AG08396 (cell line): Measurements from ENCODE around the gene SLC22A14.
"Not testable (repeated sequence)": the region's sequence is repeated elsewhere in the genome, so short reads cannot be mapped to it uniquely, and the experiment has no call there.

Experiments
- DNase-seq: peaks from one replicate; pipeline ENCODE4 v3.0.0; 2012; ENCODE audit warnings: low spot score, mixed read lengths

SLC22A14 gene

DNA sequence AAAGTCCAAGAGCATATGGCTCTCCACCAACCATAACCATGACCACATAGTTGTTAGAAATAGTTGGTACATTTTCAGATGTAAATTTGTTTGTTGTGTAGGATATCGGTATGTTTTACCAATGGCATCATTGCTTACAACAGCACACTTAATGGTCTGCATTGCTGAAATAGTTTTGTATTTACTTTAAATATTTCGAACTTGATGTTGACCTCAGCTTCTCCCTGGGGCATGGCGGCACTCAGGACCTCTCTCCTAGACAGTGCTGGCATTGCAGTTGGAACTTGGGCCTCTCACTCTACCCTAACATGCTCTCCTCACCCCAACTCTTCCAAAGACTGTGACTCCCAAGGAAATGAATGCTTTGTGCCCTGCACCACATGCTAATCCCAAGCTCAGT is 11.5 kb upstream of the SLC22A14 start:
- DNase-seq, result no peak

DNA sequence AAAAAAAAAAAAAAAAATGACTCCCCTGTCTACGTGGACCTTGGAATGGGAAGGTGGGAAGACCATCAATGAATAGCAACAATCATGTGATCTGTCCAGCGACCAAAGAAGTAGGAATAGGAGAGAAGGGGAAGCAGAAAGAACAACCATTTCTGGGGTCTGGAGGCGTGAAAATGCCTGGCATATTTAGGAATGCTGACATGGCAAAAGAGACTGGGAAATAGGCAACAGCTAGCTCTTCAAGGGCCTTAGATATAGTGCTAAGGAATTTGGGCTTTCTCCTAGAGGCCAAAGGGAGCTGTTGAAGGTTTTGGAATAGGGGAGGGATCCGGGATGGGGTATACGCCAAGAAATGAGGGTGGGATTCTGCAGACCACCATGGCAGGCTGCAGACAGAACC is 10.5 kb upstream of the SLC22A14 start:
- DNase-seq, result no peak

DNA sequence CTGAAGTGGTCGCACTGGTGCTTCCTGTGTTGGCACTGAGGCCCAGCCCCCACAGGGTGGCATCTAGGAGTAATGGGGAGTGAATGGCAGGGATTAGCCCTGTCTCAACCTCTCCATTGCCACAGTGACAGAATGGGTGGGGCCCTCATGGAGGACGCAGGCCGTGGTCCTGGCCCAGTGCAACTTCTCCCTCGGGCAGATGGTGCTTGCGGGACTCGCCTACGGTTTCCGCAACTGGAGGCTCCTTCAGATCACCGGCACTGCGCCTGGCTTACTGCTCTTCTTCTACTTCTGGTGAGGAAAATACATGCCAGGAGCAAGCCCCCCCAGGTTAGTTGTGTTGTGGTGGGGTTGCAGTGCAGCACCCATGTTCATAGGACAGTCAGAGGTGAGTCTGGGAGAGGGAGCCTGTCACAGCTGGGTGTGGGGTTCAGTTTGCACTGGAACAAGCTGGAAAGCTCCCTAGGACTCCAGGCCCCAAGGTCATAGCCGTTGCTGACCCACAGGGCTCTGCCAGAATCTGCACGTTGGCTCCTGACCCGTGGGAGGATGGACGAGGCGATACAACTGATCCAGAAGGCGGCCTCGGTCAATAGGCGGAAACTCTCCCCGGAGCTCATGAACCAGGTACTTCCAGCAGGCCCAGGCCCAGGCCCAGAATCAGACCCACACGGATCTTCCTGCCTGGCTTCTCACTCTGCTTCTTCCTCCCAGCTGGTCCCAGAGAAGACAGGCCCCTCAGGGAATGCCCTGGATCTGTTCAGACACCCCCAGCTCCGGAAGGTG is 7.0 kb upstream of the SLC22A14 start:
- no peak for DNase-seq

DNA sequence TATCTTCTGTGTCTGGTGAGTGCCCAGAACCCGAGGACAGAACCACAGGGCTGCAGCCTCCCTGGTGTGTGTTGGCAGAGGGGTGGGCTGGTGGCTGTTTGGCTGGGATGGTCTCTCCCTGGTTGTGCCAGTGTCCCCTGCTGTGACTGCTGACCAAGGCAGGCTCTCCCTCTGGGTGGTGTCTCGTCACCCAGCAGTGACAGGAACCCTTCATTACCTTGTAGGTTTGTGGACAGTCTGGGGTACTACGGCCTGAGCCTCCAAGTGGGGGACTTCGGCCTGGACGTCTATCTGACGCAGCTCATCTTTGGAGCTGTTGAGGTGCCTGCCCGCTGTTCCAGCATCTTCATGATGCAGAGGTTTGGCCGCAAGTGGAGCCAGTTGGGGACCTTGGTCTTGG is 6.4 kb upstream of the SLC22A14 start:
- no peak for DNase-seq

DNA sequence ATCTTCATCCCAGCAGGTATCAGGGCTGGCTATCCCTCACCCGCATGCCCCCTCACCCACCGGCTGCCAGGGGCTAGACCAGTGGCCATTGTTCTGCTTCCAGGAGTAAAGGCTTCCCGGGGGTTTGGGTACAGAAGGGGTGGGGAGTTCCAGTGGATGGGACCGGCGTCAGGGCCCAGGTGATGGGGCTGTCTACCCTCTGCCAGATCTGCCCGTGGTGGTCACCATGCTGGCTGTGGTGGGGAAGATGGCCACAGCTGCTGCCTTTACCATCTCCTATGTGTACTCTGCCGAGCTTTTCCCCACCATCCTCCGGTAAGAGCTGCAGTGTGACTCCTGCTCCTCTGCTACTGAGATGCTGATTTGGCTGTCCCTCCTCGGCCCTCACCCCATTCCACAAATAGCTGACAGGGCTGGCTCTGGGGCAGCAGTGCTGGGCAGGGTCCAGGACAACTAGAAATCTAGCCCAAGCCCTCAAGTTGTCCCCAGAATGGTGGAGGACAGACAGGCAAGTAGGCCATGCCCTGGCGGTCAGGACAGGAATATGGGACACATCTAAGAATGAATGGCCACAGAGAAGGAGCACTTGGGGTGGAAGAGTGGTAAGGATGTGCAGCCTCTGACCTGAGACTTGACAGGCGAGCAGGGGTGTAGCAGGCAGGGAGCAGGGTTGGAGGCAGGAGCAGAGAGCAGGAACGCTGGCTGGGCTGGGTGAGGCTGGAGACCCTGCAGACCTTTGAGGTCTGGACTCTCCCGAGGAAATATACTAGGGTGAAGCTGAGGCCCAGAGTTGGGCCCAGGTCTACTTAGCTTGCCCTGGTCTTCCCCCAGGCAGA is 5.8 kb upstream of the SLC22A14 start:
- DNase-seq, result no peak

DNA sequence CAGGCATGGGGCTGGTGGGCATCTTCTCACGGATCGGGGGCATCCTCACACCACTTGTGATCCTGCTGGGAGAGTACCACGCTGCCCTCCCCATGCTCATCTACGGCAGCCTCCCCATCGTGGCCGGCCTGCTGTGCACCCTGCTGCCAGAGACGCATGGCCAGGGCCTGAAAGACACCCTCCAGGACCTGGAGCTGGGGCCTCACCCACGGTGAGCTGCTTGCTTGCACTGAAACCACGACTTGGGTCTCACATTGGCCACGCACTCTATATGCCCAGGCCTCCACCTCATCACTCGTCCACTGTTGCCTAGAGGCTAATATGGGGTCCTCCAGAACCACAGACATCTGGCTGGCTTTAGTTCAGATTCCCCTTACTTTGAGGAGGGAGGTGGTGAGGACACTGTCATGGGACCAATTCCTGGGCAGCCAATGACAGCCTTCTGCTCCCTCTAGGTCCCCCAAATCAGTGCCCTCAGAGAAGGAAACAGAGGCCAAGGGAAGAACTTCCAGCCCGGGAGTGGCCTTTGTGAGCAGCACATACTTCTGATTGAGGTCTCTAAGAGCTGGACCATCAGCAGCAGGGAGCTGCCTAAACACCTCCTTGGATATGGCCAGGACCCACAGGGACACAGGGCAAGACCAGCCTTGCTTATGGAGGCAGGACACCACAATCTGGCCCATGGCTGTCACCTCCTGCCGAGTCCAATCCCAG is 5.0 kb upstream of the SLC22A14 start:
- no peak for DNase-seq

DNA sequence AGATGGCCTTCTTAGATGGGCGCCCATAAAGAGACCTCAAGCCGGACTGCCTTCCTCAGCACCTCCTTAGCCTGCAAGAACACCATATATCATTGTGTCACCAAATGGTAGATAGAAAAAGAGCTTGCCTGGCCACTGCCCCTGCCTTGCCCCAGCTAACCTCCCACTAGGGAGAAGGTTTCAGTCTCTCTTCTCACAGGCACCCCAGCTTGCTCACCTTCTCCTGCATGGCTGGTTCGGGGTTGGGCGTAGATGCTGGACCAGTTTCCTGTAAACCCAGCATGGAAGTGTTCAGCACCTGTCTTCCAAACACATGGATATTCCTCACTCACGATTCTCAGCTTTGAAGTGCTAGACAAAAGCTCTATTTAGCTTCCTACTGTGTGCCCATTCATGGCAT is 3.3 kb upstream of the SLC22A14 start:
- DNase-seq, result no peak

DNA sequence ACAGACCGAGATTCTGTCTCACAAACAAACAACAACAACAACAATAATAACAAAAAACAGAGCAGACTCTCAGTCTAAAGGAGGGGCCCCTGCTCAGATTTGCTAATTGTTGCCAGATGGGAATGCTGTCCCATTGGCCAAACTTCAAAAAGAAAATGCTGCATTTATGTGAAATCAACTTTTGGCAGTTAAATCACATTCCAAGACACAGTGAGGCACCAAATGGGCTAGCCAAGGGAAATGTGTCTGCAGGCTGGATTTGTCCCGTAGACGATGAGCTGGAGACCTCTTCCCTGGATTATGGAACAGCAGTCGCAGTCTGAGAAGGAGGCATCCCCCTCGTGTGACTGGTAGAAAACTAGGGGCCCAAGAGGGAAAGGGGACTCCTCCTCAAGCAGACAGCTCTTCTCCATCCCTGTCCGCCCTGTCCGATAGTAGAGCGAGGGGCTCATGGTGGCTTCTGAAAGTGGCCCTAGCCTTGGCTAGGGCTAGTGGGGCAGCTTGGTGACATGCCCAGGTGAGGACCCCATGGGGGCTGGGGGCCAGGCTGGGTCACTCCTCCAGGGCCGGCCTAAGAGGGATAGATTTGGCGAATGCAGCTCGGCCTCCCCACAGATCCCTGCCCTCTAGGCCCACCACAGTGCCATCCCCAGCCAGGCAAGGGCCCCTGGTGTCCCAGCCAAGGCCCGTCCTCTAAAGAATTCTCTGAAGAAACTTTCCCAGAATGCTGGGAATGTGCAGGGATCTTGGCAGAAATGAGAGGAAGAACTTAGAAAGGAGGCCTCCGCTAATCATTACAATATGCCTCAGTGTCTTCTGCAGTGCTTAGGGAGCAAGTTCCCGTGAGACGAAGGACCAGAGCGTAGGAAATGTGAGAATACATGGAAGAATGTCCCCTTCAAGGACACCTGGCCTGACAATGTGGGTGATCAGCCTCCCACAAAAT is 2.0 kb downstream of the SLC22A14 start:
- DNase-seq, result peak; percentile 52

DNA sequence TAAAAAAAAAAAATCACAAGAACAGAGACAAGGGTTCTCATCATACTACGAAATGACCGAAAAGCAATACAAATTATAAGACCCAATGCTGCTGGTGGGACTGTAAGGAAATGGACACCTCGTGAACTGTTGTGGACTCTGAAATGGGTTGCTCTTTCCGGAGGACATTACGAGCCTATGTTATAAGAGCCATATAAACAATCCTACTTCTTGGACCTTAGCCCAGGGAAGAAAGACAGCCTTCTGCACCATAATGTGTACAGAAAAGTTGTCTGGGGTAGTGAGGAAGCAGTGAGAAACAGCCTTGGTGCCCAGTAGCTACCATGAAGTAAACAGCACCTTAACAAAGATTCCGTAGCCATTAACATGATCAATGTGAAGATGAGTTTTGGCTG is 2.7 kb downstream of the SLC22A14 start:
- DNase-seq, result no peak

DNA sequence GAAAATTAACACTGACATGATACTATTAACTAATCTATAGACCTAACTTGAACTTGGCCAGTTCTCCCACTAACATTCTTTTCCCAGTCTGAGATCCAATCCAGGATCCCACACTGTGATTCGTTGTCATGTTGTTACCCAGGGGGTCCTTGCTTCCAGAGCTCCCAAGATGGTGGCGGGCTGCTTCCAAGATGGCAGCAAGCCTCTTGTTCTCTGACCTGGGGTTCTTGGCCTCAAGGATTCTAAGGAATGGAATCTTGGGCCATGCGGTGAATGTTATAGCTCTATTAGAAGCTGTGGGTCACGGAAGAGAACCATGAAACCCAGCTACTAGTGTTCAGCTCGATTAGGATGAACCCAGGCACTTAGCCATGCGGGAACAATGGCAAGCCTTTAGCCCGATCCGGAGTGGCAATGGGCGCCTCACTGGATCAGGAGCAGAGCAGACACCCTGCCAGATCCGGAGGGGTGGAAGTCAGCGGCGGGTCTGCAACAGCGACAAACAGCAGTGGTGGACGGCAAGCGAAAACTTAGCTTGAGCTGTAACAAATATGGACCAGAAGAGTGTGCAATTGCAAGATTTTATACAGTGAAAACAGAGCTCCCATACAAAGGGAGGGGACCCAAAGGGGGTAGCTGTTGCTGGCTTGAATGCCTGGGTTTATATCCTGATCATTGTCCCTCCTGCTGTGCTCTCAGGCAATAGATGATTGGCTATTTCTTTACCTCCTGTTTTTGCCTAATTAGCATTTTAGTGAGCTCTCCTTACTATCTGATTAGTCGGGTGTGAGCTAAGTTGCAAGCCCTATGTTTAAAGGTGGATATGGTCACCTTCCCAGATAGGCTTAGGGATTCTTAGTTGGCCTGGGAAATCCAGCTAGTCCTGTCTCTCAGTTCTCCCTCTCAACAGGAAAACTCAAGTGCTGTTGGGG is 7.5 kb downstream of the SLC22A14 start:
- DNase-seq, result not testable (repeated sequence)

DNA sequence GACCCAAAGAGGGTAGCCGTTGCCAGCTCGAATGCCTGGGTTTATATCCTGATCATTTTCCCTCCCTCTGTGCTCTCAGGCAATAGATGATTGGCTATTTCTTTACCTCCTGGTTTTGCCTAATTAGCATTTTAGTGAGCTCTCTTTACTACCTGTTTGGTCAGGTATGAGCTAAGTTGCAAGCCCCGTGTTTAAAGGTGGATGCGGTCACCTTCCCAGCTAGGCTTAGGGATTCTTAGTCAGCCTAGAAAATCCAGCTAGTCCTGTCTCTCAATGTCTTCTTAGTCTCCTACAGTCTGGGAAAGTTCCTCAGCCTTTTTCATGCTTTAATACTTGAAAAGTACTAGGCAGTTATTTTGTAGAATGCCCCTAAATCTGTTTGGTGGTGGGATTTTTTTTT is 15.0 kb downstream of the SLC22A14 start:
- DNase-seq, result not testable (repeated sequence)

DNA sequence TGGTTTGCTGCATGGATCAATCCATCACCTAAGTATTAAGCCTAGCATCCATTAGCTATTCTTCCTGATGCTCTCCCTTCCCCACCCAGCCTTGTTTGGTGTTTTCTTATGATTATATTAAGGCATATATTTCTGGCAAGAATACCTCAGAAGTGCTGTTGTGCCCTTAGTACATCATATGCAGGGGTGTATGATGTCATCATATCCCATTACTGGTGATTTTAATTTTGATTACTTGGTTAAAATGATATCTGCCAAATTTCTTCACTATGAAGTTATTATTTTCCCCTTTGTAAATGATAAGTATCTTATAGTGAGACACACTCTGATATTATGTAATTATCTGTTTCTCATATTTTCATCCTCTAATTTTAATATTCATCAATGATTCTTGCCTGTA is 15.4 kb downstream of the SLC22A14 start:
- DNase-seq, result no peak

DNA sequence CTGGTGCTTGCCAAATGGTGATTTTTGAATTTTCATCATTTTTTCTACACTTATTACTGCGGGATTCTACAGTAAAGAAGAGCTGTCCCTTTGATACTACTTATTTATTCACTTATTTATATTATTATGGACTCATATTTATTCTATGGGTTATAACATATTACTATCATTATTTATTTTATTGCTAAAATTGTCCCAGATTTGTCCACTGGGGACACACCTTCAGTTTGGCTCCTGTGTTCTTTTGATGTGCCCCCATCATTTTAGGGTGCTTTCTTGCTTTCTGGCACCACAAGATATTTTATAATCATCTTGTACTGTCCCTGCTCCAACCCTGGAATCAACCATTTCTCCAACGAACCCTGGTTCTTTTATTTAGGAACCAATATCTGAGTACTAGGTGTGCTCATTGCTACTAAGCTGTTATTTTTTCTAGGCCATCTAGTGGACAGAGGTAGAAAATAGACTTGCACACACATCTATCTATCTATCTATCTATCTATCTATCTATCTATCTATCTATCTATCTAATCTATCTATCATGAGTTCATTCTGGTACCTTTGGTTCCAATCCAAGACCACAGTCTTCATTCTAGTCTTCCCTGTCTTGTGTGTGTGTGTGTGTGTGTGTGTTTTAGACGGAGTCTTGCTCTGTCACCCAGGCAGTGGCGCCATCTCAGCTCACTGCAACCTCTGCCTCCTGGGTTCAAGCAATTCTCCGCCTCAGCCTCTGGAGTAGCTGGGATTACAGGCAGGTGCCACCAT is 16.0 kb downstream of the SLC22A14 start:
- no peak for DNase-seq

DNA sequence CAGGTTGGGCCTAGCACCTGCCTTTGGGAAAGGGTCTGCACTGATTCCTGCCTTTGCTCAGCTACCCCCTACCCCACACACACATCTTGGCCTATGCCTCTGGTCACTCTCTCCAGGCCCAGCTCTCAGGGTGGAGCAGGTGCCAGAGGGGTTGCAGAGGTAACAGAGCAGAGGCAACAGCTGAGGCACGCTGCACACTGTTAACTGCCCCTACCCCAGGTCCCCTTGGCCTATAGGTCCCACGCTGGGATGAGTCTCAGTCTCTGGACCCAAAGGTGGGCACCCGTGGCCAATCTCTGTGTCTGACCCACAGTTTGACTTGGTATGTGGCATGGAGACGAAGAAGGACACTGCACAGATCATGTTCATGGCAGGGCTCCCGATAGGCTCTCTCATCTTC is 24.8 kb downstream of the SLC22A14 start:
- no peak for DNase-seq

DNA sequence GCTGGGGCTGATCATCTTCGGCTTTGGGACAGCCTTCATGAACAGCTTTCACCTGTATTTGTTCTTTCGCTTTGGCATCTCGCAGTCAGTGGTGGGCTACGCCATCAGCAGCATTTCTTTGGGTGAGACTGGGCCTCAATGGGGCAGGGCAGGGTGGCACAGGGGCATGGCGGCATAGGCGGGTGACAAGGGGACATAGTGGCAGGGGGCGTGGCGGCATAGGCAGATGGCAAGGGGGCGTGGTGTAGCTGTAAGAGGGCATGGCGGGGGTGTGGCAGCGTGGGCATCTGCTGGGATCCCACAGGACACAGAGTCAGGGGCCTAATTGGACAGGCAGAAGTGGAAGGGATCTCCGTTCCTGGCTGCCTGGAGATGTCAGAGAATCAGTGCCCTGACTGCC is 25.5 kb downstream of the SLC22A14 start:
- no peak for DNase-seq

DNA sequence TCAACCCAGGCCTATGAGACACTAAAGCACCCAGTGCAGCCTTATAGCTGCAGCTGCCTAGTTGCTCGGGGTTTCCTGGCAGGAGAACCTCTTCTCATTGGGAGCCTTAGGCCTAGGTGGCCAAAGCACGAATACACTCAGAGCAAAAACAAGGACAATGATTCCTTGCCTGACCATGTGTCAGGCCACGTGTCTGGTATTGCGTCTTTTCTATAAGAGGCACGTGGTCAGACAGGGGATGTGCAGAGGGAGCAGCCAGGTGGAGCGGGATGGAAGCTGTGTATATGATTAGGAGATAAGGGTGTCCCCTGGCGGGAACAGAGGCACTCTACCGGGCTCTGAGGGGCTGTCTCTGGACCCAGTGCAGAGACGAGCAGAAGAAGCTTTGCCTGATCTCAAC is 26.4 kb downstream of the SLC22A14 start:
- no peak for DNase-seq

DNA sequence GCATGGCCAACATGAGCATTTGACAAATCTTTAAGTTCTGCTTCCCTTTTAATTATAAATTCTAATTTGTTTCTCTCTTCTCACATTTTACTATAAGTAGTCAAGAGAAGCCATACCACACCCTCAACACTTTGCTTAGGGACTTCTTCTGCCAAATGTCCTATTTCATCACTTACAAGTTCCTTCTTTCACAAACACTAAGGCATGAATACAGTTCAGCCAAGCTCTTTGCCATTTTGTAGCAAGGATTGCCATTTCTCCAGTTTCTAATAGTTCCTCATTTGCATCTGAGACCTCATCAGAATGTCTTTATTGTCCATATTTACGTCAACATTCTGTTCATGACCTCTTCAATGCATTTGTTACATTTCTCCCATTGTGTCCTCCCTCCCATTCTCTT is 29.4 kb downstream of the SLC22A14 start:
- no peak for DNase-seq

DNA sequence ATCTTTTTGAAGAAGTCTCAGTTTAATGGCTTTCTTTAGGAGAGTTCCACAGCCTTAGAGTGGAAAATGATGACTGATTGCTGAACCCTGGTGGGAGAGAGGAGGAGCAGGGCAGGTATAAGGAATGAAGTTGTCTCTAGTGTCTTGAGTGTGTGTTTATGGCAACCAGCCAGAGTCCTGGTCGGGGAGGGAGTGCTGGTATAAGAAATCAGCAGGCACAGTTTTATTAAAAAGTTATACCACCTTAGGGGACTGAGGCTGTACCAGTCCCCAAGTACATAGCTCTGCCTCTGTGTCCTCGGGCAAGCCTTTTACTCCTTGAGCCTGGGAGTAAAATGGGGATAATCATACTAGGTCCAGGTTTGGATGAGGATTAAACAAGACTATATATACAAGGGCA is 29.8 kb downstream of the SLC22A14 start:
- no peak for DNase-seq

DNA sequence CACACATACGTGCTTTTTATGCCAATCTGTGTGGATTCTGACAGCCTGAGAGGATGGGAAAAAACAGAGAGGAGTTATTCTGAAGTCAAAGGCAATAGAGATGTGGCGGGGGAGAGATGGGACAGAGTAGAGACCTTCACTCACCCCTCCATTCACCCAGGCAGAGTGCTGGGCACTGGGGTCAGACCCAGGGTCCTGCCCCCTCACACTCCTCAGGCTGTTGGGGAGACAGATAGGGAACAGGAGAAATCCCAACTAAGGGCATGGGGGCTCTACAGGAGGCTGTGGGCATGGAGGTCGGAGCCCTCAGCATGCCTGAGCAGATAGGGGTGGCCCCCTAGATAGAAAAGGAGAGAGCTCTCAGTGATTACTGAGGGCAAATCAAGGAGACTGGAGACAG is 30.3 kb downstream of the SLC22A14 start:
- no peak for DNase-seq

DNA sequence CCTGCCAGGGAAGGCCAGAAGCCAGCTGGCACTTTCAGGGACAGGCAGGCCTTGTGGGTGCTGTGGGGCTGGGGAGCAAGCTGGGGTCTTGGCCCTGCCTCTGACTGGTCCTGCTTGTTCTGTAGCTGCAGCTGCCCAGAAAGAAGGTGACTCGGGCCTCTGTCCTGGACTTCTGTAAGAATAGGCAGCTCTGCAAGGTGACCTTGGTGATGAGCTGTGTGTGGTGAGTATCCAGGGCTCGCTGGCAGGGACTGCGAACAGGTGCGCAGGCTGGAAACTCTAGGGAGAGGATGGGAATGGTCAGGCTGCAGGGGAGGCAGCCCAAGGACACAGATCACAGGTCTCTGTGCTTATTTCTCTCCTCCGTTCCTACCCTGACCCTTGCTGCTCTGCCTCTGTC is 31.2 kb downstream of the SLC22A14 start:
- no peak for DNase-seq
